ENCODE measurements around the gene PAFAH2. TPM values are rescaled to one million over a fixed set of nuclear protein-coding genes. Genes with fewer than 3 reads are reported as not detected.

Gene PAFAH2
- total and polyA plus RNA-seq, 2 of the 13 experiments (the other 11 are each of a cell fraction or from before 2014, with no cell fraction given): 6.9 to 9.4 TPM

GRCh38 chr1:26028490-26028980, 30.7 kb upstream of the PAFAH2 start (continued):
- TF ChIP-seq, protein P1, sequence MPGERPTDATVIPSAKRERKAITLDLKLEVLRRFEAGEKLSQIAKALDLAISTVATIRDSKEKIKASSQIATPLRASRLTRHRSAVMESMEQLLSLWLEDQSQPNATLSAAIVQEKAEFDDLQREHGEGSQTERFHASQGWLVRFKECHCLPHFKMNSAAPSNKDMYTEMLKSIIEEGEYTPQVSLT (CRISPR knock-in tag; IDR thresholded peaks at IDR 0.05; ENCODE audit: borderline replicate concordance, low read depth): no peak
- no peak for TF ChIP-seq SATB2 (CRISPR knock-in tag; IDR thresholded peaks at IDR 0.05)
- TF ChIP-seq, protein P2, sequence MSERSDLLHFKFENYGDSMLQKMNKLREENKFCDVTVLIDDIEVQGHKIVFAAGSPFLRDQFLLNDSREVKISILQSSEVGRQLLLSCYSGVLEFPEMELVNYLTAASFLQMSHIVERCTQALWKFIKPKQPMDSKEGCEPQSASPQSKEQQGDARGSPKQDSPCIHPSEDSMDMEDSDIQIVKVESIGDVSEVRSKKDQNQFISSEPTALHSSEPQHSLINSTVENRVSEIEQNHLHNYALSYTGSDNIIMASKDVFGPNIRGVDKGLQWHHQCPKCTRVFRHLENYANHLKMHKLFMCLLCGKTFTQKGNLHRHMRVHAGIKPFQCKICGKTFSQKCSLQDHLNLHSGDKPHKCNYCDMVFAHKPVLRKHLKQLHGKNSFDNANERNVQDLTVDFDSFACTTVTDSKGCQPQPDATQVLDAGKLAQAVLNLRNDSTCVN (CRISPR knock-in tag; IDR thresholded peaks at IDR 0.05; ENCODE audit: borderline replicate concordance): no peak
- TF ChIP-seq SNRNP70 (IDR thresholded peaks at IDR 0.05; ENCODE audit: low read depth, low read length): no peak
- TF ChIP-seq ZNF510 (CRISPR knock-in tag; IDR thresholded peaks at IDR 0.05; ENCODE audit: low read depth): no peak
- TF ChIP-seq, protein P3, sequence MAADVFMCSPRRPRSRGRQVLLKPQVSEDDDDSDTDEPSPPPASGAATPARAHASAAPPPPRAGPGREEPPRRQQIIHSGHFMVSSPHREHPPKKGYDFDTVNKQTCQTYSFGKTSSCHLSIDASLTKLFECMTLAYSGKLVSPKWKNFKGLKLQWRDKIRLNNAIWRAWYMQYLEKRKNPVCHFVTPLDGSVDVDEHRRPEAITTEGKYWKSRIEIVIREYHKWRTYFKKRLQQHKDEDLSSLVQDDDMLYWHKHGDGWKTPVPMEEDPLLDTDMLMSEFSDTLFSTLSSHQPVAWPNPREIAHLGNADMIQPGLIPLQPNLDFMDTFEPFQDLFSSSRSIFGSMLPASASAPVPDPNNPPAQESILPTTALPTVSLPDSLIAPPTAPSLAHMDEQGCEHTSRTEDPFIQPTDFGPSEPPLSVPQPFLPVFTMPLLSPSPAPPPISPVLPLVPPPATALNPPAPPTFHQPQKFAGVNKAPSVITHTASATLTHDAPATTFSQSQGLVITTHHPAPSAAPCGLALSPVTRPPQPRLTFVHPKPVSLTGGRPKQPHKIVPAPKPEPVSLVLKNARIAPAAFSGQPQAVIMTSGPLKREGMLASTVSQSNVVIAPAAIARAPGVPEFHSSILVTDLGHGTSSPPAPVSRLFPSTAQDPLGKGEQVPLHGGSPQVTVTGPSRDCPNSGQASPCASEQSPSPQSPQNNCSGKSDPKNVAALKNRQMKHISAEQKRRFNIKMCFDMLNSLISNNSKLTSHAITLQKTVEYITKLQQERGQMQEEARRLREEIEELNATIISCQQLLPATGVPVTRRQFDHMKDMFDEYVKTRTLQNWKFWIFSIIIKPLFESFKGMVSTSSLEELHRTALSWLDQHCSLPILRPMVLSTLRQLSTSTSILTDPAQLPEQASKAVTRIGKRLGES (CRISPR knock-in tag; IDR thresholded peaks at IDR 0.05; ENCODE audit: borderline replicate concordance): no peak
- TF ChIP-seq ETV6 (CRISPR knock-in tag; conservative IDR thresholded peaks at IDR 0.05): no peak
- no peak for TF ChIP-seq ZNF235 (CRISPR knock-in tag; IDR thresholded peaks at IDR 0.05; ENCODE audit: borderline replicate concordance)
- 0 out of 2 replicates have a peak, but pooled peaks have one; percentile 37 for TF ChIP-seq HDAC1 (CRISPR knock-in tag; IDR thresholded peaks at IDR 0.05)
- 0 out of 2 replicates have a peak, but pooled peaks have one; percentile 45 for TF ChIP-seq ZNF782 (CRISPR knock-in tag; IDR thresholded peaks at IDR 0.05; ENCODE audit: borderline replicate concordance)
- TF ChIP-seq ZNF451 (CRISPR knock-in tag; IDR thresholded peaks at IDR 0.05): no peak
- TF ChIP-seq, protein P4, sequence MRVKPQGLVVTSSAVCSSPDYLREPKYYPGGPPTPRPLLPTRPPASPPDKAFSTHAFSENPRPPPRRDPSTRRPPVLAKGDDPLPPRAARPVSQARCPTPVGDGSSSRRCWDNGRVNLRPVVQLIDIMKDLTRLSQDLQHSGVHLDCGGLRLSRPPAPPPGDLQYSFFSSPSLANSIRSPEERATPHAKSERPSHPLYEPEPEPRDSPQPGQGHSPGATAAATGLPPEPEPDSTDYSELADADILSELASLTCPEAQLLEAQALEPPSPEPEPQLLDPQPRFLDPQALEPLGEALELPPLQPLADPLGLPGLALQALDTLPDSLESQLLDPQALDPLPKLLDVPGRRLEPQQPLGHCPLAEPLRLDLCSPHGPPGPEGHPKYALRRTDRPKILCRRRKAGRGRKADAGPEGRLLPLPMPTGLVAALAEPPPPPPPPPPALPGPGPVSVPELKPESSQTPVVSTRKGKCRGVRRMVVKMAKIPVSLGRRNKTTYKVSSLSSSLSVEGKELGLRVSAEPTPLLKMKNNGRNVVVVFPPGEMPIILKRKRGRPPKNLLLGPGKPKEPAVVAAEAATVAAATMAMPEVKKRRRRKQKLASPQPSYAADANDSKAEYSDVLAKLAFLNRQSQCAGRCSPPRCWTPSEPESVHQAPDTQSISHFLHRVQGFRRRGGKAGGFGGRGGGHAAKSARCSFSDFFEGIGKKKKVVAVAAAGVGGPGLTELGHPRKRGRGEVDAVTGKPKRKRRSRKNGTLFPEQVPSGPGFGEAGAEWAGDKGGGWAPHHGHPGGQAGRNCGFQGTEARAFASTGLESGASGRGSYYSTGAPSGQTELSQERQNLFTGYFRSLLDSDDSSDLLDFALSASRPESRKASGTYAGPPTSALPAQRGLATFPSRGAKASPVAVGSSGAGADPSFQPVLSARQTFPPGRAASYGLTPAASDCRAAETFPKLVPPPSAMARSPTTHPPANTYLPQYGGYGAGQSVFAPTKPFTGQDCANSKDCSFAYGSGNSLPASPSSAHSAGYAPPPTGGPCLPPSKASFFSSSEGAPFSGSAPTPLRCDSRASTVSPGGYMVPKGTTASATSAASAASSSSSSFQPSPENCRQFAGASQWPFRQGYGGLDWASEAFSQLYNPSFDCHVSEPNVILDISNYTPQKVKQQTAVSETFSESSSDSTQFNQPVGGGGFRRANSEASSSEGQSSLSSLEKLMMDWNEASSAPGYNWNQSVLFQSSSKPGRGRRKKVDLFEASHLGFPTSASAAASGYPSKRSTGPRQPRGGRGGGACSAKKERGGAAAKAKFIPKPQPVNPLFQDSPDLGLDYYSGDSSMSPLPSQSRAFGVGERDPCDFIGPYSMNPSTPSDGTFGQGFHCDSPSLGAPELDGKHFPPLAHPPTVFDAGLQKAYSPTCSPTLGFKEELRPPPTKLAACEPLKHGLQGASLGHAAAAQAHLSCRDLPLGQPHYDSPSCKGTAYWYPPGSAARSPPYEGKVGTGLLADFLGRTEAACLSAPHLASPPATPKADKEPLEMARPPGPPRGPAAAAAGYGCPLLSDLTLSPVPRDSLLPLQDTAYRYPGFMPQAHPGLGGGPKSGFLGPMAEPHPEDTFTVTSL (CRISPR knock-in tag; IDR thresholded peaks at IDR 0.05; ENCODE audit: borderline replicate concordance): no peak
- no peak for TF ChIP-seq FLYWCH1 (CRISPR knock-in tag; IDR thresholded peaks at IDR 0.05)
- no peak for TF ChIP-seq HHEX (CRISPR knock-in tag; IDR thresholded peaks at IDR 0.05)
- TF ChIP-seq TMF1 (CRISPR knock-in tag; IDR thresholded peaks at IDR 0.05; ENCODE audit: low read depth): no peak
- peak; percentile 25; the same call in 1 of the 2 replicates for TF ChIP-seq HMG20A (CRISPR knock-in tag; IDR thresholded peaks at IDR 0.05; ENCODE audit: borderline replicate concordance)
- TF ChIP-seq ZNF577 (CRISPR knock-in tag; IDR thresholded peaks at IDR 0.05; ENCODE audit: borderline replicate concordance, low read depth): no peak
- TF ChIP-seq ARNTL (CRISPR knock-in tag; IDR thresholded peaks at IDR 0.05): 0 out of 2 replicates have a peak, but pooled peaks have one; percentile 41
- TF ChIP-seq CEBPG (CRISPR knock-in tag; IDR thresholded peaks at IDR 0.05): no peak
